Transverse colon (tissue), 4 donors: Measurements from ENCODE around the gene ERCC8.

Experiments
- CTCF ChIP-seq, 5 experiments: fragments of 200-600 bp in 3 of 5; fragments of 450-650 bp in 2 of 5; sonication (generic) in 3 of 5; IDR thresholded peaks; 1 replicate in 2 of 5; 2 replicates in 3 of 5; pipeline ENCODE4 v1.5.1; 2016 to 2017; ENCODE audit warnings: antibody characterized with exemption in 5 of 5, inconsistent platforms in 3 of 5, mild to moderate bottlenecking in 2 of 5, moderate library complexity in 1 of 5
- EP300 ChIP-seq: sonication (generic); formaldehyde crosslinking; IDR thresholded peaks from one replicate; pipeline ENCODE4 v1.6.1; 2017; ENCODE audit warnings: antibody characterized with exemption, low read depth
- POLR2AphosphoS5 ChIP-seq, 3 donors: sonication (generic); formaldehyde crosslinking; IDR thresholded peaks; one replicate each; pipeline ENCODE4 v1.6.1; 2016; ENCODE audit warnings: antibody characterized with exemption in 3 of 3

GRCh38 chr5:60955239-60955638 lies 10.4 kb upstream of the ERCC8 start:
- no peak for TF ChIP-seq EP300
- no peak for TF ChIP-seq POLR2AphosphoS5 (IDR thresholded peaks at IDR 0.05)
- TF ChIP-seq CTCF (IDR thresholded peaks at IDR 0.05) = no peak
